Stimulated activated CD4-positive, alpha-beta T cell treated with anti-CD3 and anti-CD28 coated beads, Interleukin-1b, Interleukin-23, amount 100 ng/mL, for 1 hour (primary cell): ENCODE measurements around the gene SYCE3.

Experiments
- DNase-seq, 2 donors: peaks; one replicate each; pipeline ENCODE4 v3.0.0-alpha.2; 2020; ENCODE audit warnings: low read depth in 2 of 2

Gene SYCE3

GRCh38 chr22:50600538-50600937 lies 37.8 kb upstream of the SYCE3 start, which contains the start of gene MAPK8IP2:
Gene MAPK8IP2 (plus strand): TSS chr22:50600793. CDS start chr22:50600819, 26 bp downstream.
- no peak for DNase-seq

- no peak for DNase-seq
Observed at GRCh38 chr22:50599816-50600455, 37.2 kb upstream of the SYCE3 start.

GRCh38 chr22:50597097-50597496 lies 34.4 kb upstream of the SYCE3 start:
- no peak for DNase-seq

- no peak for DNase-seq
Observed at GRCh38 chr22:50595189-50595588, 32.5 kb upstream of the SYCE3 start.

- no peak for DNase-seq
Observed at GRCh38 chr22:50587407-50587806, 24.7 kb upstream of the SYCE3 start.

GRCh38 chr22:50586416-50586815 lies 23.7 kb upstream of the SYCE3 start:
- no peak for DNase-seq

GRCh38 chr22:50585781-50586180 lies 23.1 kb upstream of the SYCE3 start:
- no peak for DNase-seq

- no peak for DNase-seq
Observed at GRCh38 chr22:50585238-50585637, 22.5 kb upstream of the SYCE3 start.

- no peak for DNase-seq
Observed at GRCh38 chr22:50584106-50585096, 21.7 kb upstream of the SYCE3 start.

GRCh38 chr22:50583294-50583861 lies 20.7 kb upstream of the SYCE3 start:
- peak in 1 of 2 donors; percentile 10 for DNase-seq

GRCh38 chr22:50582493-50583293 lies 20.0 kb upstream of the SYCE3 start, which contains the start of gene CHKB:
Gene CHKB (minus strand): TSS chr22:50582849. CDS start chr22:50582781, 68 bp downstream.
- peak; percentile 95 for DNase-seq

GRCh38 chr22:50581950-50582492 lies 19.3 kb upstream of the SYCE3 start:
- no peak for DNase-seq

GRCh38 chr22:50581031-50581949 lies 18.6 kb upstream of the SYCE3 start:
- DNase-seq, result no peak

- DNase-seq, result no peak
Observed at GRCh38 chr22:50579752-50580151, 17.0 kb upstream of the SYCE3 start.

- DNase-seq, result no peak
Observed at GRCh38 chr22:50578776-50579310, 16.1 kb upstream of the SYCE3 start.

GRCh38 chr22:50577987-50578775 lies 15.5 kb upstream of the SYCE3 start, which contains the start of gene CPT1B:
Gene CPT1B (minus strand): TSS chr22:50578427. CDS start chr22:50577915, 512 bp downstream.
- no peak for DNase-seq

- no peak for DNase-seq
Observed at GRCh38 chr22:50577697-50577986, 14.9 kb upstream of the SYCE3 start.

- no peak for DNase-seq
Observed at GRCh38 chr22:50576806-50577696, 14.3 kb upstream of the SYCE3 start.
